Gastrocnemius medialis (tissue), 4 donors: ENCODE results near the gene ECM1.

Experiments
- POLR2A ChIP-seq, 2 donors: fragments of 450-650 bp; IDR thresholded peaks; one replicate each; pipeline ENCODE4 v1.6.1; 2017; ENCODE audit warnings: antibody characterized with exemption in 2 of 2, mild to moderate bottlenecking in 2 of 2, moderate library complexity in 2 of 2
- TF ChIP-seq, protein P1 (sequence below), 5 experiments: fragments of 450-650 bp in 3 of 5; fragments of 200-600 bp in 2 of 5; sonication (generic) in 2 of 5; IDR thresholded peaks in 4 of 5; conservative IDR thresholded peaks in 1 of 5; 1 replicate in 4 of 5; 2 replicates in 1 of 5; pipeline ENCODE4 v1.5.1; 2016 to 2019; ENCODE audit warnings: antibody characterized with exemption in 5 of 5, mild to moderate bottlenecking in 3 of 5, moderate library complexity in 3 of 5

DNA sequence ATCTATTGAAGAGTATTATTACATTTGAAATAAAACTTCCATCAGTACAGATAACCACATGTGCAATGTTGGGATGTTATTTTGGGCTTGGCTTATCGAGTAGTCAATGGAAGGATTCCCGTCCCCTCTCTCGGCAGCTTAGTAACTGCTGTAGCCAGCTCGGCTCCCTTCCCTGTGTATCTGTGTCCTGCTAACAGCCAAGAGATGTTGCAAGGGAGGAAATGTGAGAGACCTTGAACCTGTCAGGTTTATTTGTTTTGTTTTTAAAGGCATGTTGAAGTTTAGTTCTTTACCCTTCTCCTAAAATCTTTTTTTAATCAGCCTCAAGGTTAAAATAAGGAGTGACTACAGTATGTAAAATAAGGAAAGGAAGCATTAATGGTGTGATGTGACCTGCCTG lies 34.2 kb upstream of the ECM1 start:
- TF ChIP-seq, protein P1, sequence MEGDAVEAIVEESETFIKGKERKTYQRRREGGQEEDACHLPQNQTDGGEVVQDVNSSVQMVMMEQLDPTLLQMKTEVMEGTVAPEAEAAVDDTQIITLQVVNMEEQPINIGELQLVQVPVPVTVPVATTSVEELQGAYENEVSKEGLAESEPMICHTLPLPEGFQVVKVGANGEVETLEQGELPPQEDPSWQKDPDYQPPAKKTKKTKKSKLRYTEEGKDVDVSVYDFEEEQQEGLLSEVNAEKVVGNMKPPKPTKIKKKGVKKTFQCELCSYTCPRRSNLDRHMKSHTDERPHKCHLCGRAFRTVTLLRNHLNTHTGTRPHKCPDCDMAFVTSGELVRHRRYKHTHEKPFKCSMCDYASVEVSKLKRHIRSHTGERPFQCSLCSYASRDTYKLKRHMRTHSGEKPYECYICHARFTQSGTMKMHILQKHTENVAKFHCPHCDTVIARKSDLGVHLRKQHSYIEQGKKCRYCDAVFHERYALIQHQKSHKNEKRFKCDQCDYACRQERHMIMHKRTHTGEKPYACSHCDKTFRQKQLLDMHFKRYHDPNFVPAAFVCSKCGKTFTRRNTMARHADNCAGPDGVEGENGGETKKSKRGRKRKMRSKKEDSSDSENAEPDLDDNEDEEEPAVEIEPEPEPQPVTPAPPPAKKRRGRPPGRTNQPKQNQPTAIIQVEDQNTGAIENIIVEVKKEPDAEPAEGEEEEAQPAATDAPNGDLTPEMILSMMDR (IDR thresholded peaks at IDR 0.05 in 4 of 5, conservative IDR thresholded peaks at IDR 0.05 in 1 of 5): no peak
- TF ChIP-seq POLR2A (IDR thresholded peaks at IDR 0.05): no peak
